Prostate gland (tissue), 2 donors: ENCODE data around the gene PDE4D. TPM values are rescaled to one million over a fixed set of nuclear protein-coding genes. Genes with fewer than 3 reads are reported as not detected.
A peak's percentile ranks its signal among the peaks of the same experiment; 100 is the strongest.

Experiments used
- DNase-seq: peaks from one replicate; pipeline ENCODE4 v3.0.0-alpha.2; 2019; ENCODE audit warnings: low spot score
- H3K27ac ChIP-seq, 2 donors: fragments of 200-600 bp; sonication (generic); 2 replicates each; pipeline ENCODE4 v1.5.1; 2017 to 2019
- H3K27me3 ChIP-seq: fragments of 200-600 bp; sonication (generic); replicated peaks from 2 replicates; pipeline ENCODE4 v1.5.1; 2019; ENCODE audit not compliant: insufficient read depth
- H3K36me3 ChIP-seq, 2 donors: fragments of 200-600 bp; sonication (generic); 1 replicate in 1 of 2; 2 replicates in 1 of 2; pipeline versions ENCODE4 v1.5.1 to v1.8.1; 2017 to 2019
- H3K4me1 ChIP-seq: fragments of 200-600 bp; sonication (generic); replicated peaks from 2 replicates; pipeline ENCODE4 v1.5.1; 2019
- H3K4me3 ChIP-seq, 2 donors: fragments of 200-600 bp; sonication (generic); 2 replicates each; pipeline ENCODE4 v1.5.1; 2017 to 2019
- H3K9me3 ChIP-seq: fragments of 200-600 bp; sonication (generic); 2 replicates; pipeline ENCODE4 v1.5.1; 2017
- POLR2A ChIP-seq: fragments of 450-650 bp; IDR thresholded peaks from one replicate; pipeline ENCODE4 v1.6.1; 2016; ENCODE audit warnings: antibody characterized with exemption, mild to moderate bottlenecking
- POLR2AphosphoS5 ChIP-seq: sonication (generic); formaldehyde crosslinking; IDR thresholded peaks from one replicate; pipeline ENCODE4 v1.6.1; 2017; ENCODE audit warnings: antibody characterized with exemption
- WGBS: methylation state at CpG from one replicate; pipeline ENCODE4 v1.1.5; 2018; 5-methylcytosine and 5-hydroxymethylcytosine counted together
- intact Hi-C: fragments of 100-400 bp; cut with DNase I; formaldehyde crosslinking; loops from one replicate; pipeline ENCODE4 v1.14.2; 2022
- total RNA-seq, 2 donors: library from RNA; depleted of rRNA; stranded (reverse); fragments of >200 nt; gene quantifications; one replicate each; pipeline ENCODE4 v1.1.0, GENCODE V29; 2016
- TF ChIP-seq, protein P1 (sequence below), 4 experiments: fragments of 200-600 bp in 2 of 4; fragments of 450-650 bp in 2 of 4; sonication (generic) in 2 of 4; IDR thresholded peaks; 1 replicate in 3 of 4; 2 replicates in 1 of 4; pipeline ENCODE4 v1.5.1; 2016 to 2019; ENCODE audit warnings: antibody characterized with exemption in 4 of 4, mild to moderate bottlenecking in 2 of 4, moderate library complexity in 2 of 4

PDE4D gene
- total RNA-seq, 2 donors from 2014 or later = 64.2 to 75.6 TPM

DNA sequence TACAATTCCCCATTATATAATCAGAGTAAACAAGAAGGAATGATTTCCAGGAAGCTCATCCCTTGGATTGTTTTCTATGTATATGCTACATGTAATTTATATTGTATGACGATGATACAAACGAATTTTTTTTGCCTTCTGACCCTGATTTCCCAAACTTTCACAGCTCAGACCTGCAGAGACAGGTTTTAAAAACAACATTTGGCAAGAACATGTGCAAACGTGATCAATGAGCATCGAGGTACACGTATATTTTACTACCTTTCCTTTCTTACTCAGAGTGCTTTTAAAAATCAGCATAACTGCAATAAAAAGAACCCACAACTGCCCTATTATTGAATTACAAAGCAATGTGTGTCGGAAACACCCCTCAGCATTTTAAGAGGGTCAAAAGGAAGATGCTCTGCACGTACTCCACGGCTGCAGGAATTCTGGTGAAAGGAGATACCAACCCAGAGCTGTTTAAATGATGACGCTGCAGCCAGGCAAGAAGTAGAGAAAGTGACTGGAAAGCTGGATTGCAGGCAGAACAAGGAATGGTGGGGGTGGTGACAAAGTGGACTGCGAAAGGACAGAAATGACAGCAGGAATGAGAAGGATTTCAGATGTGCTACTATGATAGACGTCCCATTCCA, 777.2 kb downstream of the PDE4D start:
- WGBS = 20% methylated on average over 11 of the region's 11 CpGs
- Histone ChIP-seq H3K36me3 (no peaks in the 10 kb centered on the region), H3K27ac (no peak overlapping the region), H3K9me3 (no peaks in the 10 kb centered on the region), H3K27me3 (no peaks in the 10 kb centered on the region), H3K4me1 (no peaks in the 10 kb centered on the region), H3K4me3 (no peak overlapping the region)
- intact Hi-C loops = no loop called here
- no peak for DNase-seq
- TF ChIP-seq POLR2A (no peak), POLR2AphosphoS5 (peak; percentile 17)
- TF ChIP-seq, protein P1, sequence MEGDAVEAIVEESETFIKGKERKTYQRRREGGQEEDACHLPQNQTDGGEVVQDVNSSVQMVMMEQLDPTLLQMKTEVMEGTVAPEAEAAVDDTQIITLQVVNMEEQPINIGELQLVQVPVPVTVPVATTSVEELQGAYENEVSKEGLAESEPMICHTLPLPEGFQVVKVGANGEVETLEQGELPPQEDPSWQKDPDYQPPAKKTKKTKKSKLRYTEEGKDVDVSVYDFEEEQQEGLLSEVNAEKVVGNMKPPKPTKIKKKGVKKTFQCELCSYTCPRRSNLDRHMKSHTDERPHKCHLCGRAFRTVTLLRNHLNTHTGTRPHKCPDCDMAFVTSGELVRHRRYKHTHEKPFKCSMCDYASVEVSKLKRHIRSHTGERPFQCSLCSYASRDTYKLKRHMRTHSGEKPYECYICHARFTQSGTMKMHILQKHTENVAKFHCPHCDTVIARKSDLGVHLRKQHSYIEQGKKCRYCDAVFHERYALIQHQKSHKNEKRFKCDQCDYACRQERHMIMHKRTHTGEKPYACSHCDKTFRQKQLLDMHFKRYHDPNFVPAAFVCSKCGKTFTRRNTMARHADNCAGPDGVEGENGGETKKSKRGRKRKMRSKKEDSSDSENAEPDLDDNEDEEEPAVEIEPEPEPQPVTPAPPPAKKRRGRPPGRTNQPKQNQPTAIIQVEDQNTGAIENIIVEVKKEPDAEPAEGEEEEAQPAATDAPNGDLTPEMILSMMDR (IDR thresholded peaks at IDR 0.05) = no peak

DNA sequence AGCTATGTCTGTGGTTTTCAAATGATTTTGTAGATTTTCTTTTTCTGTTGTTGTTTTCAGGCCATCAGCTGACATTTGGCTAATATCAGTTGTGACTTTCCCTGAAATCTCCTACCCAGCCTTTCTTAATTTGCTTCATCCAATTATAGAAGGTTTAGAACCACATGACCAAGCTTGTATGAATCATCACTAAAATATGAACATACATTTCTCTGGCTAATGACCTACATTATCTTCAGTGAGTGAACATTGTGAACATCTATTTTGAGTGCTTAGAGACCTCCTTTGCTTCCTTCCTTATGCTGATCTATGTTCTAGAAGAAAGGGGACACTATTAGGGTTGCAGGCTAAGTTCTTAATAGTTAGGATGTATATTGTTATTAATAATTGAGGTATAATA, 778.2 kb downstream of the PDE4D start:
- Histone ChIP-seq H3K27ac (no peak overlapping the region), H3K4me3 (no peak overlapping the region), H3K27me3 (no peaks in the 10 kb centered on the region), H3K9me3 (no peaks in the 10 kb centered on the region), H3K4me1 (no peaks in the 10 kb centered on the region), H3K36me3 (no peaks in the 10 kb centered on the region)
- intact Hi-C loops = no loop called here
- TF ChIP-seq POLR2AphosphoS5 = no peak
- TF ChIP-seq, protein P1 (IDR thresholded peaks at IDR 0.05) = no peak
- TF ChIP-seq POLR2A = no peak
- no peak for DNase-seq

DNA sequence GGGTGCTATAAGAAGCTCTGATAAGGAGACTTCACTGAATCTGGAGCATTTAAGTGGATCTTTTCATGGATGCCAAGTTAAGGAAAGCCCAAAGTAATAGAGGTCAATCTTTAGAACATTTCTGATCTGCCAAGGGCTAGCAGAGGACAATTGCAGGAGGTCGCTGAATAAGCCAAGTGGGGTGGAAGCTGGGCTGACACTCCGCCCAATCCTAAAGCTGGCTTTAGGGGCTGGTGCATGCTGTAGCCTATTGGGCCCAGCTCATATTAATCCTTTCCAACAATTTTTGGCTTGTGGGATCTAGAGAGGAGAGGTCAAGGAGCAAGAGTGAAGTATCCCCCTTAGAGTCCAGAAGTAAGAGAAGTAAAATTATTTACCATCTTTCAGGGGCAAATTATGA, 784.1 kb downstream of the PDE4D start:
- DNase-seq = no peak
- intact Hi-C loops = no loop called here
- TF ChIP-seq POLR2AphosphoS5 (no peak), POLR2A (no peak)
- TF ChIP-seq, protein P1 (IDR thresholded peaks at IDR 0.05) = no peak
- H3K36me3 ChIP-seq = no peaks in the 10 kb centered on the region
- no peak overlapping the region for H3K27ac ChIP-seq
- 93% methylated on average over 2 of the region's 2 CpGs for WGBS
- H3K4me1 ChIP-seq = no peaks in the 10 kb centered on the region
- no peak overlapping the region for H3K4me3 ChIP-seq
- no peaks in the 10 kb centered on the region for H3K27me3 ChIP-seq
- H3K9me3 ChIP-seq = no peaks in the 10 kb centered on the region

DNA sequence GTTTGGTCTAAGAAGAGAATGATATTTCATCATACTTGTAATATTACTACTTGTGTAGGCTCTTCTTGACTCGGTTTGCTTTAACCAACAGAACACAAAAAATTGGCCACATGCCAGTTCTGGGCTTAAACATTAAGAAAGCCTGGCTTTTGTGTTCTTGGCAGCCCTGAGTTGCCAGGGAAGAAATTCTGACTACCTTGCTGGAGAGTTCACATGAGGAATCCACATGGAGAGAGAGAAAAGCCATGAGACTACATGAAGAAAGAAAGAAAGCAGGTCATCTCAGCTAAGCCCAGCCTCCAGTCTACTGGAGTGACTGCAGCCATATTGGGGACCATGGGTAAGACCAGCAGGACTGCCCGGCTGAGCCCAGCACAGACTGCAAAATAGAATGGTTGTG, 785.8 kb downstream of the PDE4D start:
- peak; percentile 61 for DNase-seq
- H3K27ac ChIP-seq = no peak overlapping the region
- no peak overlapping the region for H3K4me3 ChIP-seq
- H3K4me1 ChIP-seq = no peaks in the 10 kb centered on the region
- no peaks in the 10 kb centered on the region for H3K27me3 ChIP-seq
- WGBS = 61% methylated on average over 2 of the region's 2 CpGs
- no peaks in the 10 kb centered on the region for H3K9me3 ChIP-seq
- no peak for TF ChIP-seq POLR2AphosphoS5
- TF ChIP-seq POLR2A = no peak
- TF ChIP-seq, protein P1 (IDR thresholded peaks at IDR 0.05) = no peak
- H3K36me3 ChIP-seq = no peaks in the 10 kb centered on the region
- intact Hi-C loops = no loop called here

DNA sequence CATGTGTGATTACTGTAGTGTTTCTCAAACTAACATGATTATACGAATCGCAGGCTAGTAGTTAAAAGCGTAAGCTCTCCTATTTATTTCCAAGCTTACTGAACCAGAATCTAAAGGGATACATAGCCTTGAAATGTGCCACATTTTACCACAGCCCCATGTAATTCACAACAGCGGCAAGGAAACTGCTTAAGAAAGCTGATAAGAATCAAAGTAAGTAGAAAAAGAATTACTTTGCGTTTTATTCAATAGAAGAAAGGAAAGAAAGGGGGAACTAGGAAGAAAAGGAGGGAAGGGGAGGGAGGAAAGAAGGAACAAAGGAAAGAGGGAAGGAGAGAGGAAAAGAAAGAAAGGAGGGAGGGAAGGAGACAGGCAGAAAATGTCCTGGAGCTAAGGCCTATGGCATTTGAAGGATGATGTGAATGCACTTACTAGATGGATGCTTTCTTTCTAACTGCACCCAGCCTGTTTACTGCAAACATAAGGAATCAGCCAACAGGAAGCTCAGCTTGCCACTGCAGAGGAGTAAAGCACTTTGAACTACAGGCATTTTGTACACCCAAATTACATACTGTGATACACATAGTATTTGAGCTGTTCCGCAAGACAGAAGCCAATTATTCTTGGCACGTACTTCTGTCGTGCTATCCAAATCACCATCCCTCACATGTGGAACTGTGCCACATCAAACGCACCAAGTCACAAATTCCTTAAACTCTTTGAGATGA, 789.0 kb downstream of the PDE4D start:
- H3K4me3 ChIP-seq = no peak overlapping the region
- H3K9me3 ChIP-seq = no peaks in the 10 kb centered on the region
- 25% methylated on average over 9 of the region's 9 CpGs for WGBS
- no peaks in the 10 kb centered on the region for H3K36me3 ChIP-seq
- no peaks in the 10 kb centered on the region for H3K4me1 ChIP-seq
- H3K27ac ChIP-seq = peak overlapping the region in 1 of 2 donors; percentile 4
- no peak for DNase-seq
- intact Hi-C loops = no loop called here
- TF ChIP-seq, protein P1 (IDR thresholded peaks at IDR 0.05) = no peak
- peak; percentile 29 for TF ChIP-seq POLR2AphosphoS5
- no peak for TF ChIP-seq POLR2A
- no peaks in the 10 kb centered on the region for H3K27me3 ChIP-seq
